Endothelial cell of umbilical vein (primary cell): ENCODE data around the gene EHMT1. TPM values are rescaled to one million over a fixed set of nuclear protein-coding genes. Genes with fewer than 3 reads are reported as not detected.

ENCODE experiments used
- BruUV-seq: library from RNA; stranded (reverse); fragments of 400-500 nt; replicated peaks from 2 replicates; lab custom pipeline; 2021; lab: Mats Ljungman, UMichigan
- CTCF ChIA-PET: fragments of 300-600, 350-600 bp; sonication (Branson Sonifier 250); formaldehyde crosslinking; loops from one replicate; lab custom pipeline; 2021; ENCODE audit warnings: antibody characterized with exemption, inconsistent platforms; lab: Charles Lee
- POLR2A ChIA-PET: fragments of 300-600, 350-600 bp; sonication (Branson Sonifier 250); formaldehyde crosslinking; loops from one replicate; lab custom pipeline; 2021; ENCODE audit warnings: antibody characterized with exemption, inconsistent platforms; lab: Charles Lee
- DNase-seq: peaks from one replicate; pipeline ENCODE4 v3.0.0-alpha.2; 2011; ENCODE audit warnings: low read depth, low spot score
- FAIRE-seq: peaks from 2 replicates; lab custom pipeline; 2011; peaks lifted over from hg19 to GRCh38; lab: Jason Lieb, UNC
- H2AFZ ChIP-seq: 2 replicates; pipeline ENCODE4 v1.6.0; 2012; ENCODE audit warnings: low read depth, low read length, control low read depth, inconsistent platforms
- H3K27ac ChIP-seq: 2 replicates; pipeline ENCODE4 v1.5.1; 2011; ENCODE audit warnings: low read depth, mild to moderate bottlenecking, control low read depth, low read length, moderate library complexity; ENCODE audit not compliant: insufficient read depth
- H3K27me3 ChIP-seq, 2 experiments: 2 replicates each; pipeline versions ENCODE4 v1.6.0 to v1.6.1; 2011; ENCODE audit warnings: low read length in 2 of 2, mixed read lengths in 1 of 2; ENCODE audit not compliant: control insufficient read depth in 2 of 2, insufficient read depth in 2 of 2
- H3K36me3 ChIP-seq, 2 experiments: 2 replicates in 1 of 2; 3 replicates in 1 of 2; pipeline ENCODE4 v1.5.1; 2011; ENCODE audit warnings: low read length in 2 of 2, mild to moderate bottlenecking in 1 of 2, moderate library complexity in 1 of 2; ENCODE audit not compliant: control insufficient read depth in 2 of 2, insufficient read depth in 2 of 2; ENCODE audit errors: extremely low read depth in 1 of 2
- H3K4me1 ChIP-seq: 3 replicates; pipeline ENCODE4 v1.5.1; 2011; ENCODE audit warnings: mild to moderate bottlenecking, low read length; ENCODE audit not compliant: control insufficient read depth, insufficient read depth; ENCODE audit errors: extremely low read depth
- H3K4me2 ChIP-seq: 2 replicates; pipeline ENCODE4 v1.6.1; 2011; ENCODE audit warnings: low read length, control low read depth, mixed read lengths; ENCODE audit not compliant: insufficient read depth
- H3K4me3 ChIP-seq, 3 experiments: fragments of 200-600 bp in 1 of 3; sonication (generic), shearing (Covaris generic) in 1 of 3; replicated peaks in 1 of 3; 2 replicates each; pipeline ENCODE4 v1.5.1; 2011 to 2016; ENCODE audit warnings: control low read depth in 3 of 3, low read length in 3 of 3, mild to moderate bottlenecking in 2 of 3, inconsistent platforms in 1 of 3, low read depth in 1 of 3, moderate library complexity in 1 of 3; ENCODE audit not compliant: insufficient read depth in 1 of 3
- H3K79me2 ChIP-seq: 2 replicates; pipeline ENCODE4 v1.6.0; 2012; ENCODE audit warnings: low read length, inconsistent platforms; ENCODE audit not compliant: control insufficient read depth, insufficient read depth
- H3K9ac ChIP-seq: replicated peaks from 2 replicates; pipeline ENCODE3; 2011; ENCODE audit warnings: low read length, control low read depth; ENCODE audit not compliant: insufficient read depth; ENCODE audit errors: extremely low read depth
- H3K9me1 ChIP-seq: replicated peaks from 3 replicates; pipeline ENCODE4 v1.6.0; 2011; ENCODE audit warnings: mild to moderate bottlenecking, low read length; ENCODE audit not compliant: control insufficient read depth, insufficient read depth; ENCODE audit errors: extremely low read depth
- H3K9me3 ChIP-seq: replicated peaks from 2 replicates; pipeline ENCODE4 v1.5.1; 2012; ENCODE audit warnings: low read length, inconsistent platforms; ENCODE audit not compliant: control insufficient read depth, insufficient read depth
- H4K20me1 ChIP-seq: replicated peaks from 2 replicates; pipeline ENCODE3; 2011; ENCODE audit warnings: mild to moderate bottlenecking, low read length; ENCODE audit not compliant: control insufficient read depth, insufficient read depth; ENCODE audit errors: extremely low read depth
- EZH2 ChIP-seq: IDR thresholded peaks from 2 replicates; pipeline ENCODE4 v1.6.1; 2012; ENCODE audit warnings: borderline replicate concordance, low read depth, mild to moderate bottlenecking, moderate library complexity, low read length, inconsistent platforms; ENCODE audit not compliant: severe bottlenecking
- FOS ChIP-seq: IDR thresholded peaks from 2 replicates; pipeline ENCODE4 v1.6.1; 2011; ENCODE audit warnings: mild to moderate bottlenecking, low read length, moderate library complexity, borderline replicate concordance; ENCODE audit not compliant: insufficient read depth
- GATA2 ChIP-seq: IDR thresholded peaks from 2 replicates; pipeline ENCODE4 v1.7.0; 2011; ENCODE audit warnings: low read depth, mild to moderate bottlenecking, moderate library complexity, mixed read lengths, low read length; ENCODE audit not compliant: insufficient read length, insufficient read depth
- JUN ChIP-seq: IDR thresholded peaks from 2 replicates; pipeline ENCODE4 v1.6.1; 2011; ENCODE audit warnings: borderline replicate concordance, low read depth; ENCODE audit not compliant: insufficient read length, insufficient read depth
- MYC ChIP-seq: IDR thresholded peaks from one replicate; pipeline ENCODE4 v1.6.1; 2011; ENCODE audit warnings: mild to moderate bottlenecking, low read depth, low read length
- POLR2A ChIP-seq: IDR thresholded peaks from 2 replicates; pipeline ENCODE4 v1.6.1; 2012; ENCODE audit warnings: low read depth, mild to moderate bottlenecking, control low read depth, low read length
- POLR2AphosphoS5 ChIP-seq: IDR thresholded peaks from 2 replicates; pipeline ENCODE4 v1.6.1; 2012; ENCODE audit warnings: low read depth, mild to moderate bottlenecking, control low read depth, low read length, moderate library complexity; ENCODE audit not compliant: insufficient read depth
- dilution Hi-C: fragments of 300-500 bp; cut with MboI; formaldehyde crosslinking; loops from one replicate; pipeline ENCODE4 v1.15.0; 2019; ENCODE audit warnings: low sequenced_read_pairs; ENCODE audit not compliant: extremely low pct_ligation_motif_present
- intact Hi-C: fragments of 100-400 bp; cut with micrococcal nuclease; formaldehyde crosslinking; loops from one replicate; pipeline ENCODE4 v1.10.0; 2022
- polyA plus RNA-seq, 4 experiments: library from polyadenylated mRNA; depleted of rRNA in 3 of 4; stranded (reverse) in 3 of 4; unstranded in 1 of 4; fragments of >200 nt; gene quantifications; 2 replicates each; pipeline versions ENCODE4 v1.2.1 to v1.2.3, GENCODE V29; 2011 to 2012; ENCODE audit warnings: missing spikeins in 1 of 4
- total RNA-seq: library from RNA; stranded (reverse); gene quantifications from 2 replicates; pipeline ENCODE4 v1.2.3, GENCODE V29; 2021
- TF ChIP-seq, protein P1 (sequence below), 2 donors: IDR thresholded peaks; 1 replicate in 1 of 2; 2 replicates in 1 of 2; pipeline ENCODE4 v1.5.1; 2011; ENCODE audit warnings: low read length in 2 of 2, mild to moderate bottlenecking in 2 of 2, moderate library complexity in 2 of 2, control low read depth in 1 of 2, inconsistent platforms in 1 of 2, low read depth in 1 of 2; ENCODE audit not compliant: insufficient read depth in 1 of 2; ENCODE audit errors: extremely low read depth in 1 of 2
- TF ChIP-seq, protein P2 (sequence below): IDR thresholded peaks from 2 replicates; pipeline ENCODE4 v1.6.1; 2011; ENCODE audit not compliant: insufficient read depth, insufficient read length

EHMT1 gene
- total and polyA plus RNA-seq, 2 donors (not counting 3 experiments of a cell fraction or from before 2014, with no cell fraction given): 48.2 to 104 TPM

DNA sequence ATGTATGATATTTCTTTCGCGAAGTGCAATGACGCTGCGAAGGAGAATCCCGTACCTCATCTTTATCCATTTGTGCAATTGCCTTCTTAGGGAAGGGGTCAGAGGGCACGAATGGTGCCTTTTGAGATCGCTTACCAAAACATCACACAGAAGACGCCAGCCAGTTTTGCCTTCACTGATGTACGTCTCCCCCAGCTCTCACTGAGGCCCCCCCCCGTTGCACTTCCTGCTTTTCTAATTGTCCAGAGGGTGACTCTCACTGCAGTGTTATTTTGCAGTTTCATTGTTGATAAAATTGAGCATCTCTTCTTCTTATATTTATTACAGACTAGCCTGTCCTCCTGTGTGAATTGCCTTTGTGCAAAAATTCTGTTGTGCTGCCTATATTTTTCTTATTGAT lies 219.8 kb downstream of the EHMT1 start:
- Histone ChIP-seq H3K27me3 (no peaks in the 10 kb centered on the region), H3K4me1 (no peaks in the 10 kb centered on the region), H3K4me2 (no peak overlapping the region), H3K9me1 (no peaks in the 10 kb centered on the region), H3K4me3 (no peak overlapping the region), H2AFZ (no peak overlapping the region), H3K27ac (no peak overlapping the region), H3K79me2 (no peaks in the 10 kb centered on the region), H3K9ac (no peak overlapping the region), H4K20me1 (no peaks in the 10 kb centered on the region), H3K36me3 (peaks cover 0 to 13% of the 10 kb centered on the region in 2 experiments), H3K9me3 (no peaks in the 10 kb centered on the region)
- CTCF ChIA-PET: no interaction called here
- no TSS peak for BruUV-seq
- TF ChIP-seq EZH2 (no peak), MYC (no peak), JUN (no peak), POLR2AphosphoS5 (no peak), POLR2A (no peak), FOS (no peak), GATA2 (no peak)
- TF ChIP-seq, protein P1, sequence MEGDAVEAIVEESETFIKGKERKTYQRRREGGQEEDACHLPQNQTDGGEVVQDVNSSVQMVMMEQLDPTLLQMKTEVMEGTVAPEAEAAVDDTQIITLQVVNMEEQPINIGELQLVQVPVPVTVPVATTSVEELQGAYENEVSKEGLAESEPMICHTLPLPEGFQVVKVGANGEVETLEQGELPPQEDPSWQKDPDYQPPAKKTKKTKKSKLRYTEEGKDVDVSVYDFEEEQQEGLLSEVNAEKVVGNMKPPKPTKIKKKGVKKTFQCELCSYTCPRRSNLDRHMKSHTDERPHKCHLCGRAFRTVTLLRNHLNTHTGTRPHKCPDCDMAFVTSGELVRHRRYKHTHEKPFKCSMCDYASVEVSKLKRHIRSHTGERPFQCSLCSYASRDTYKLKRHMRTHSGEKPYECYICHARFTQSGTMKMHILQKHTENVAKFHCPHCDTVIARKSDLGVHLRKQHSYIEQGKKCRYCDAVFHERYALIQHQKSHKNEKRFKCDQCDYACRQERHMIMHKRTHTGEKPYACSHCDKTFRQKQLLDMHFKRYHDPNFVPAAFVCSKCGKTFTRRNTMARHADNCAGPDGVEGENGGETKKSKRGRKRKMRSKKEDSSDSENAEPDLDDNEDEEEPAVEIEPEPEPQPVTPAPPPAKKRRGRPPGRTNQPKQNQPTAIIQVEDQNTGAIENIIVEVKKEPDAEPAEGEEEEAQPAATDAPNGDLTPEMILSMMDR (IDR thresholded peaks at IDR 0.05; ENCODE audit: extremely low read depth in 1 of 2, insufficient read depth in 1 of 2, low read depth in 1 of 2, low read length in 2 of 2): no peak
- TF ChIP-seq, protein P2, sequence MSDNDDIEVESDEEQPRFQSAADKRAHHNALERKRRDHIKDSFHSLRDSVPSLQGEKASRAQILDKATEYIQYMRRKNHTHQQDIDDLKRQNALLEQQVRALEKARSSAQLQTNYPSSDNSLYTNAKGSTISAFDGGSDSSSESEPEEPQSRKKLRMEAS: no peak
- POLR2A ChIA-PET: no interaction called here
- intact Hi-C loops: no loop called here
- FAIRE-seq: no peak
- dilution Hi-C loops: no loop called here
- DNase-seq: no peak
